ENCODE results near the gene ETFBKMT.

The ETFBKMT gene, protein sequence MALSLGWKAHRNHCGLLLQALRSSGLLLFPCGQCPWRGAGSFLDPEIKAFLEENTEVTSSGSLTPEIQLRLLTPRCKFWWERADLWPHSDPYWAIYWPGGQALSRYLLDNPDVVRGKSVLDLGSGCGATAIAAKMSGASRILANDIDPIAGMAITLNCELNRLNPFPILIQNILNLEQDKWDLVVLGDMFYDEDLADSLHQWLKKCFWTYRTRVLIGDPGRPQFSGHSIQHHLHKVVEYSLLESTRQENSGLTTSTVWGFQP

DNA sequence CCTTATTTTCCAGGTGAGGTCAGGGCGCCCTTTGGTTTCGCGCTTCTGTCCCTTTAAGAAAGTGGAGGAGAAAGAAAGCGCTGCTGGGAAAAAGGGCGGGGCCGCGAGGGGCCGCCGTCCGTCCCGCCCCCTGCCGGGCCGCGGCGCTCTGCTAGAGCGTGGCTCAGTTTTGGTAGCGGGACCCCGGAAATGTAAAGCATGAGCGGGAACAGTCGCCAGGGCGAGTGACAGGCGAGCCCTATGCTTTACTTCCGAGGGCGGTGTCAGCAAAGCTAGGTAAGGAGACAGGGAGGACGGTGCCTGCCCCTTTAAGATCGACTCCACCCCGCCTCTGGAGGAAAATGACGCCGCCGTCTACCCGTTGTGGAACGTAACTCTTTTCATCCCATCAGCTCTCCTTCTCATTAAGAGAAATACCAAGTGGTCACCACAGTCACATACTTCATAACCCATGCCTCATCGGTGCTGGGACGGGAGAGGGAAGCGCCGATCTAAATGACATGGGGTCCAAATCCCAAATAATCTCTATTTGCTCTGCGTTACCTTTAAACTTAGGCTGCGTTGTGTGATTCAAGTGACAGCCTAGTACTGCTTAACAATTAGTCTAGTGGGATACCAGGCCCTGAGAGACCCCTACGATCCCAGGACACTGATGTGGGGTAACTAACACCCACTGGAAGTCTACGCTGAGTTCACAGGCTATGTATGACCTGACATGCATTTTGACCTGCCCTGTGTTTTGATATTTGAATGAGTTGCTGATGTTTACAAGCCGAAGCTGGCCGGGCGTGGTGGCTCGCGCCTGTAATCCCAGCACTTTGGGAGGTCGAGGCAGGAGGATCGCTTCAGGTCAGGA, at the start of gene ETFBKMT:
Gene ETFBKMT, plus strand, starts transcription at position 602 of the 856 bp plus-strand sequence. CDS start 2,266 bp downstream, outside the sequence.
- peak; percentile 94 to 97 for DNase-seq

DNA sequence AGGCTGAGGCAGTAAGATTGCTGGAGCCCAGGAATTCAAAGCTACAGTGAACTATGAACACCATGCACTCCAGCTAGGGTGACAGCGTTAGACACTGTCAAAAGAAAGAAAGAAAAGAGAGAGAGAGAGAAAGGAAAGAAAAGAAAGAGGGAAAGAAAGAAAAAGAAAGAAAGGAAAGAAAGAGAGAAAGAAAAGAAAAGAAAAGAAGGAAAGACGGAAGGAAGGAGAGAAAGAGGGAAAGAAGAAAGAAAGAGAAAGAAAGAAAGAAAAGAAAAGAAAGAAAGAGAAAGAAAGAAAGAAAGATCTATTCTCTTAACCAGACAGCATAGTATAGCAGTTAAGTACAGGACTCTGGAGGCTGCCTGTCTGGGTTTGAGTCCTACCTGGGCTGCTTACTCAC, 46.7 kb upstream of the ETFBKMT start:
- no peak for DNase-seq

DNA sequence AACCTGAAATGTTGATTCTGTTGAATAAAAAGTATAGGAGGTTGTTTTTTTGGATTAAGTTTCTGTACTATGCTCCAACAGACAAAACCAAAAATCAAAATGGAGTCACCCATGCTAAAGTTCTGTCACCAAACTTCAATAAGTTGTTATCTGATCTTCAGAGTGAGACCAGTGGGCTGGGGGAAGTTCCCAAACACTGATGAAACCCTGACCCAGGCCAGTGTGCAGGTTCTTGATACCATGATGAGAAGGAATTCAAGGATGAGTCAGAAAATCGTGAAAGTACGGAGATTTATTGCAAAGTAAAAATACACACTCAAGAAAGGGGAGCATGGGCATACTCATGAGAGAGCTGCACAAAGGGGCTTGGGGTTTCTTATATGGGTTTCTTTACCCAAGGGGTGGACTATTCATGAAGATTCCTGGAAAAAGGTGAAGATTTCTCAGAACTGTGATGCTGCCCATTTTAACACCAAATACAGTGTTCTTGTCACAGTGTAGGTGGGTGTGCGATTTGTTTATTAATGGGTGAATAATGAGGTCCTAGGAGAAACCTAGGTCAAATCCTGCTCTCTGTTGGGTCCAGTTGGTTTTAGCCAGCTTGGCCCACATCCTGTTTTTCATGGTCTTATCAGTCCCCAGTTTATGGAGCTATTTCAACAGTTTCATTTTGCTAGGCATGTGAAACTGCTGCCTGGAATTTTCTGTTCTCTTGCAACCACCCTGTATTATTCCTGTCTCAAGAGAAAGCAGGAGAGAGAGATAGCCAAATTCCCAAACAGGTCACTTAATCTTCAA, 41.1 kb upstream of the ETFBKMT start:
- DNase-seq = no peak

DNA sequence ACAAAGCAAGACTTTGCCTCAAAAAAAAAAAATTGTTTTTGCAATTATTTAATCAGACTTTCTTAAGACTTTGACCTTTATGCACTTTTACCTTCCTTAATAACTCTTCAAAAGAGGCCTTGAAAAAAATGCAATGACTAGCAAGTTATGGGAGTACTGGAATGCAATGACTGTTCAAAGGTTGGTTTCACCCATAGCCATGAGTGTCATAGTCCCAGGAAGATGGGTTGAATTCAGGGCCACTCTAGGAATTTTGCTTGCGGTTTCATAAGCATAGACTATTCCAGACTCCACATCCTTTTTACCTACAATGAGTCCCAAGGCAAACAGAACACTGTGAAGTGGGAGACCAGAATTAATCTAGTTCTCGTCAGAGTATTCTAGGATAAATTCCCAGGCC, 39.2 kb upstream of the ETFBKMT start:
- DNase-seq = no peak

DNA sequence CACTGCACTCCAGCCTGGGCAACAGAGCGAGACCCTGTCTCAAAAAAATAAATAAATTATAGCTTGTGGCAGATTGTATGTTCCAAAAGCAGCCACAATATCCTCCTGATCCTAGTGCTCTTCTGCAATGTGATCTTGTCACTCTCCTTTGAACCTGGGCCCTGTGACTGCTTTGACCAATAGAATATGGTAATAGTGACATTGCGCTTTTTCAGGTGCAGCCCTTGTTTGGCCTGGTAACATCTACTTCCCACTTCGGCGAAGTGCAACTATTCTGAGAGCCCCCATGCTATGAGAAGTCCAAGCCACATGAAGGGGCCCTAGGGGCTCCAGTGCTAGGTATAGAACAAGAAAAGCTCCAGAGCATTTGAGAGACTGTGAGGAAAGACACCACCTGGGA, 37.5 kb upstream of the ETFBKMT start:
- no peak for DNase-seq

DNA sequence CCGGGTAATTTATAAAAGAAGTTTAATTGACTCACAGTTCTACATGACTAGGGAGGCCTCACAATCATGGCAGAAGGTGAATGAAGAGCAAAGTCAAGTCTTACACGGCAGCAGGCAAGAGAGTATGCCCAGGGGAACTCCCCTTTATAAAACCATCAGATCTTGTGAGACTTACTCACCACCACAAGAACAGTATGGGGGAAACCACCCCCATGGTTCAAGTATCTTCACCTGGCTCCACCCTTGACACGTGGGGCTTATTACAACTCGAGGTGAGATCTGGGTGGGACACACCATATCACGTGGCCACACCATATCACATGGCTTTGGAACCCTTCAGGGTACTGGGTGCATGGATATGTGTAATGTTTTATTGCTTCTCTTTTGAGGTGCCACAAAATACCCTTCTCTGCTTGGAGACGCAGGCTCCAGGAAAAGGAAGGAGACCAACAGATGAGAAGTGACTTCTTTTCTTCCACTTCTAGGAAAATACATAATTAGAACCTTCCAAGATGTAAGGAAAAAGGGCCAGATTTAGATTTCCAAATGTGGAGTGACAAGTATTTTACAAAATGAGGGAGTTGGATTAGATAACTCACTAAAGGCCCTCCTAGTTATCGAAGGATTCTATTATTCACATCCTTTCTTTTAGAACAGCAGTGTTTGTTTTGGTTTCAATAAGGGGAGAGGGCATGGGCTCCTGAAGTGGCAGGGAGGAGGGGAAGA, 33.1 kb upstream of the ETFBKMT start:
- DNase-seq = no peak

DNA sequence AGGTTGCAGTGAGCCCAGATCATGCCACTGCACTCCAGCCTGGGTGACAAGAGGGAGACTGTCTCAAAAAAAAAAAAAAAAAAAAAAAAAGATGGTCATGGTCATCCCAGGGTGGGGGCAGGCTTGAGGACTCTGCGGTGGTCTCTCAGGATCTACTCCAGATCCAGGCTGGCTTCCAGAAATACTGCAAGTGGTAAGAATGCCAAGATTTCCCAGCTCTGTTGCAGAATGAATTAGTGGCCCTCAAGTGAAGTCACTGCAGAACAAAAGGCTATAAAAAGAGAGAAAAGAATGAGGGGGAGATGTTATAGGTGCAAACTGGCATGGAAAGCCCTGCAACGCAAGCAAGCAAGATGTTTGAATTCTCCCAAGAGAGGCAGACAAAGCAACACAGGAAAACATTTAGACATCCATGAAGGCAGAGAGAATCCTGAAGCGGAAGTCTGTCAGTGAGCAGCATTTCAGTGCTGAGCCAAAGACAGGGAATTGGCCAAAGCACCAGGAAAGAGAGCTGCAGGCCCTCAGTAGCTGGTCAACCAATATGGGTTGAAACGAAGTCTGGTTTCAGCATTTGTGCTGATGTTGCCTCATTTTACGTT, 31.9 kb upstream of the ETFBKMT start:
- DNase-seq = no peak

DNA sequence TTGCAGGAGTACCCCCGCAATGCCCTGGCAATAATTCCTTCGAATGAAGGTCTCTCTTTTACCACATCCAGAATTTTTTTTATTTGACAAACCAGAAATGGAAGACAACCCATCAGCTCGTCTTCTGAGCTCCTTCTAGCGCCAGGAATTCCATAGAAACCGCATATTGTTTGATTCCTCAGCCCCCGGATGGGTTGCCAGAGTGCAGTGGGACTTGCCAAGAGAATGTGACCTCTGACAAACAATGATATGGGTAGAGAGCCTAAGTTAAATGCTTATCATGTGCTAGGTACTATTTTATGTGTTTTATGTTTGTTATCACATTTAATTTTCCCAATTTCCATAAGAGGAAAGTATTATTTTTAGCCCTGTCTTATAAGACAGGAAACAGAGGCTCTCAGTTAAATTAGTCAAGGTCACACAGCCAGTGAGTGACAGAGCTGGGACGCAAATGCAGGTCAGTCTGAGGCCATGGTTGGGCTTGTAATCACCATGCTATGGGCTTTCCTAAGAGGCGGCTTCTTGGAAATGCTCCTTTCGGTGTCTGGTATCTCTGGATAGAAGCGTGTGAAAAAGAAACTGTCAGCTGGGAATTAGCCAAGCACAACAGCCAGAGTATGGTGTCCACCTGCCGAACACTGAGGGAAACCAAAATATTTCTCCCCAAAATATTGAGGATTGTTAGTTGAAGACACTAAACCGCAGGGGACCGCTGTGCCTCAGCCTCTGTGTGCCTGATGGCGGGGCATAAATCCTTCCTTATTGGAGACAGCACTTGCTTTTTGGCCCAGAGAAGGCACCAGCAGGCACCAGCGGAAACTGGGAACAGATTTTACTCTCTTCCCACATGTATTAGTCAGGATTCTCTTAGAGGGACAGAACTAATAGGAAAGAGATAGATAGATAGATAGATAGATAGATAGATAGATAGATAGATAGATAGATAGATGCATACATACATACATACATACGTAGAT, 29.4 kb upstream of the ETFBKMT start:
- no peak for DNase-seq

DNA sequence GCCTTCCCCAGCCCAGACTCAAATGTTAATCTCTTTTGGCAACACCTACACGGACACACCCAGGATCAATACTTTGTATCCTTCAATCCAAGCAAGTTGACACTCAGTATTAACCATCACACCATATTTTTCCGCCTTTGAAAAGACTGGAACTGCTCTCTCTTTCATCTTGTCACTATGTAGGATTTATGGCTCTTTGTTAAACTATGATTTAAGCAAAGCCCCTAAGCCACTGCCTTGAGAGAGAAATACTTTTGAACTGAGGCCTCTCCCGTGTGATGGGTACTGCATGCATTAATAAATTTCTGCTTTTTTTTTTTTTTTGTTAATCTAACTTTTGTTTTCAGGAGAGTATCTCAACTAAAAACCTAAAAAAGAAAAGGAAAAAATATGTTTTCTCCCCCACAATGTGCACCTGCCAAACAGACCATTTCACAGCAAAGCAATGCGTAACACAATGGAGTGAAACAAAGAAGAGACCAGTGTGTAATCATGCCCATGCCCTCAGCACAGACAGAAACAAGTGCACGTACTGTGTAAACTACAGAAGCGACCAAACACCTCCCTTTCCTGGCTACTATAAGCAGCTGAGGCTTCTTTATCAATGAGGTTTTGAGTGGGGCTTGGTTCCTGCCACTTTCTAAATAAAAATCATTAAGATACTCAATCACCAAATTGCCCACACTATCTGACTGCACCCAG, 28.3 kb upstream of the ETFBKMT start:
- no peak for DNase-seq

DNA sequence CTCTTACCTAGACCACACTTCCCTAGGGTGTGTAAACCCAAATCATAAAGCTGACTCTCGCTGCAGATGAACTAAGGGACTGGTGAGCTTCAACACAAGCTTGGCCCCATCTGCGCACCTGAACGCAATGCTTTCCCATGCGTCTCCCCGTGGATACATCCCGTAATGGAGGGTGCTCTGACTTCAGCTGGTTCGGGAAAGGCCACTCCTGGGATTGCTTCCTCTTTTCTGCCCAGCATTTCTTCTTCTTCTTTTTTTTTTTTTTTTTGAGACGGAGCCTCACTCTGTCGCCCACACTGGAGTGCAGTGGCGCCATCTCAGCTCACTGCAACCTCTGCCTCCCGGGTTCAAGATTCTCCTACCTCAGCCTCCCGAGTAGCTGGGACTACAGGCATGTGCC, 27.7 kb upstream of the ETFBKMT start:
- DNase-seq = no peak

DNA sequence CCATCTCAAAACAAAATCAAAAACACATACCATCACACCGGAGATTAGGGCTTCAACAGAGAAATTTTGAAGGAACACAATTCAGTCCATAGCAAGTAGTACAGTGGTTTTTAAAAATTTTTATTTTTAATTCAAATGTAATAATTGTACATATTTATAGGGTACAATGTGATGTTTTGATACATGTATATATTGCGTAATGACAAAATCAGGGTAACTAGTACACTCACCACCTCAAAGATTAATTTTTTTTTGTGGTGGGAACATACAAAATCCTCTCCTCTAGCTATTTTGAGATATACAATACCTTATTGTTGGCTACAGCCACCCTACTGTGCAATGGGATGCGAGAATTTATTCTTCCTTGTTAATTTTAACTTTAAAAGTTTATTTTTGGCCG, 26.0 kb upstream of the ETFBKMT start:
- DNase-seq = no peak

DNA sequence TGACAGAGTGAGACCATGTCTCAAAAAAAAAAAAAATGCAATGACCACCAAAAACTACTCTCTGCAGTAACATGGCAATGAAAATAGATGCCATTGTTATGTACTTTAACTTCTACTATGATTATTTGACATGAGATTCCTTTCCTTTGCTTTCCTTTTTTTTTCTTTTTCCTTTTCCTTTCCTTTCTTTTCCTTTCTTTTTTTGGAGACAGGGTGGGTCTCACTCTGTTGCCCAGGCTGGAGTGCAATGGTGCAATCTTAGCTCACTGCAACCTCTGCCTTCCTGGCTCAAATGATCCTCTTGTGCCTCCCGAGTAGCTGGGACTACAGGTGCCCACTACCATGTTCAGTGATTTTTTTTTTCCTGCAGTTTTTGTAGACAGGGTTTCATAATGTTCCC, 24.9 kb upstream of the ETFBKMT start:
- DNase-seq = no peak

DNA sequence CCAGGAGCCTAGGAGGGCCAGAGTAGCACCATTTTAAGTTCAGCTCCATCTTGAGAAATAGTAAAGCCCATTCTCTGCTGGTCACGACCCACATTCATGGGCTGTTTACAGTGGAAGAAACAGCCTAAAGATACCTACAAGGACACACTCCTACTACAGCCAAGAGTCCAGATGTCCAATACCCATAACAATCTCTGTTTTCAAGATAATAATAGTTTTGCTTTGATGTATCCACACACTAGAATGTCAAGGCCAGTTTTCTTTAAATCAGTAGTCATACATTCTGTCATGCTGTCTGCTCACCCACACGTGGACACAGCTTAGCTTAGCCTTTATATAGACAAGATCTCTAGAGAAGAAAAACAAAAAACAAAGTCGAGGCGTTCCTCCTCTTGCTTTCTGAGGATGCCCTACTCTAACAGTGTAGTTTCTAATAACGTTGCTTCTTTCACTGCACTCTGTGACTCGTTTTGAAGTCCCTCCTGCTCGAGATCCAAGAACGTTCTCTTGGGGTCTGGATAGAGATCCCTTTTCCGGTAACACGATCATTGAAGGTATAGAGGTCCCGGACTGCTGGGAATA, 17.9 kb upstream of the ETFBKMT start:
- DNase-seq = no peak

DNA sequence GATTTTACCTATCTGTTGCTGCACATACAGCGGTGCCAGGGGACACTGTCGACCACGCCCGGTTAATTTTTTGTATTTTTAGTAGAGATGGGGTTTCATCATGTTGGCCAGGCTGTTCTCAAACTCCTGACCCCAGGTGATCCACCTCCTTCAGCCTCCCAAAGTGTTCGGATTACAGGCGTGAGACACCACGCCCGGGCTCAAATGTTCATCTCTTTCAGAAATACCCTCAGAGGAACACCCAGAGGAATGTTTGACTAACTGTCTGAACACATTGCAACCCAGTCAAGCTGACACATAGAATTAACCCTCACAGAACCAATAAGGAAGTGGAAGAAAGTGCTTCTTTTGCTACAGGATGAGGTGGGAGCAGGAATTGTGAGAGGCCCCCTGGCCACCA, 15.0 kb upstream of the ETFBKMT start:
- no peak for DNase-seq

DNA sequence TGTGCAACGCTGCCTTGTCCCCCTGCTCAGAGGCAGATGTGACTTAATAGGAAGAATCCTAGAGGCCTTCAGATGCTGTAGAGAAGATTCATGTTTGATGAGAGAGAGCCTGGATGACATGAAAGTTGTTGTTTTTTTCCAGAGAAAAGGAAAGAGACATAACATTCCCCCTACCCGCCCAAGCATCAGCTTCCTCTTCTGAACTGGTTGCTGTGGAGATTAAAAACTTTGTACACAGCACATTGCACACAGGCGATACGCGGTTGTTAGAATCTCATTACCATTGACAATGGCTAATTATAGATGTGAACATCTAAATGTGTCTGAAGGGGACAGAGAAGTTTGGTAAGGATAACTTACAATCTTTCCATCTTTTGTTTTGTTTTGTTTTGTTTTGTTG, 13.6 kb upstream of the ETFBKMT start:
- DNase-seq = no peak

DNA sequence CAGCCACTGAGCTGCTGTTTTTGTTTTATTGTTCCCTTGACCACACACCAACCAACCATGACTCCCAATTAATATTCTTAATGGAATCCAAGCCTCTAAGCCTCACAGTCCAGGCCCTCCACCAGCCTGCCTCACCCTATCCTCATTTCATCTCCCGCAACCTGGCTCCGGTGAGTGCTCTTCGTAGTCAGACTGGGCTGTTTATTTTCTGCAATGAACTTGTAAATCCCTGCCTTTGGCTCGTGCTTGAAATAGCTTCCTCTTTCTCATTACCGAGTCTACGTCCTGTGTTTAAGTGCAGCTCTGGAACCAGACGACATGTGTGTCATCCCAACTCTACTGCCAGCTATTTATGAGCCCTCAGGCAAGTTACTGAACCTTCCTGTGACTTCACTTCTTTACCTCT, 12.4 kb upstream of the ETFBKMT start:
- DNase-seq = peak in 1 of 2 experiments; percentile 3

DNA sequence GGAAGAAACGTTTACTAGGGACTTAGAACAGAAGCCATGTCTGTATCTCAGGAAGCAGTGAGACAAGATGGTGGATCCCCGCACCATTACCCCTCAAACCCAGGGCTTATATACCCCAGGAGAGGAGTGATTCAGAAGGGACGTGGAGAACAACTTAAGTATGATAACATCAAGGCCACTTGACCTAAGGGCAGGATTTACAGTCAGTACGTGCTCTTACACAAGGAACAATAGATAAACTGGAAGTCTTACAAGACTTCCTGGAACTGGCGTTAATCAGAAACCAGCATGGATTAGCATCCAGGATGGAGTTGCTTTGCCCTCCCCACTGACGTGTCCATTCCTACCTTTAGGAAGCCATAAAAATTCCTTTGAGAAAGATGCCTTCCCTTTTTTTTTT, 8.6 kb upstream of the ETFBKMT start:
- no peak for DNase-seq

DNA sequence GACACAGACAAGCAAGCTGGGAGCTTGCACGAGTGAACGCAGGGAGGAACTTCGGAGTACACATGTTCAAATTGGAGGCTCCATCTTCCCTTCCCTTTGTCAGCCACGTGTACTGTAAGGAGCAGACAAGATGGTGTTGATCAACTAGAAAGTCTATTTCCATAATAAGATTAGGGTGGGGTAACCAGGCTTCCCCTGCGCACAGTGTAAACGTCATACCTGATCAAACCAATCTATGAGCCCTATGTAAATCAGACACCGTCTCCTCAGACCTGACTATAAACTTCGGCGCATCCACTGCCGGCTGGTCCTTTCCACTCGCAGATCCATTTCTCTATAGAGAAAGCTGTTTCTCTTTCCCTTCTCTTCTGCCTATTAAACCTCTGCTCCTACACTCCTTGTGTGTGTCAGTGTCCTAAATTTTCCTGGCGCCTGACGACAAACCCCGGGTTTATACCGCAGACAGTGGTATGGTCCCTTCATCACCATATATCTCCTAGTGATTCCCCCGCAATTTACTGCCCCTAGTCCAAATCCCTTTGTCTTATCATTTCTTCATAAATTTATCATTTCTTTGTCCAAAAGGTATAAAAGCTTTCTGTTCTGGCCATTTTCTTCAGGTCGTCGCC, 7.5 kb upstream of the ETFBKMT start:
- no peak for DNase-seq

DNA sequence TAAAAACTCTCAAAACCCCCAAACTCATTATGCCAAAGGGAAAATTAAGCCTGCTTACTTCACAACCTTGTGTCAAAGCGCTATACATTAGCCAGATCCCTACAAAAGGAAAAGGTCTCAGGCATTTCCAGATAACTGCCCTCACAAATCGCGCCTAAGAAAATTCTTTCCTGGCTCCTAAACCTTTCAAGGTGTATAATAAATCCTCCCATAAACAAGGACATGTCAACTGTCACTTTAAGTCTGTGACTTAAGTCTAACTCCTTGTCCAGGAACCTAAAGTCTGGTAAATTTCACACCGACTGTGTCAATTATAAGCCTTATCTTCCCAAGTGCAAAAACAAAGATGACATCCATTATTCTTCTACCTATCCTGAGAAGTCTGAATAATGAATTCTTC, 4.3 kb upstream of the ETFBKMT start:
- DNase-seq = no peak

DNA sequence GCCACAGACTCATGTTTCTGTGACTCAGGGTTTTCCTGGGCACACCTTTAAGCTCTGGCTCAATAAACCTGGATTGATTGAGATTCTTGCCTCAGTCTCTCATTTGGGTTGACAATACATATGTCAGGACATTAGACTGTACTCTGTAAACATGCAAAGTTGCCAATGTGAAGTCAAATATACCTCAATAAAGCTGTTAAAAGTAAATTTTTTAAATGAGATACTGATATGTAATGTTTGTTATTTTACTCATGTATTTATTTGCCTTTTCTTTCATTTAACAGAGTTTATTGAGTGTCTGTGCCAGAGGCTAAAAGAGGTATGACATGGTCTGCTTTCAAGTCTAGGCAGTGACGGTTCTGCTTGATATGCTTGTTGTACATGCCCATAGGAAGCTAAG, 3.7 kb upstream of the ETFBKMT start:
- DNase-seq = no peak
